Muscle layer of colon (tissue), 2 donors: Measurements from ENCODE around the gene C18orf63.
"Not testable (repeated sequence)": the region's sequence is repeated elsewhere in the genome, so short reads cannot be mapped to it uniquely, and the experiment has no call there.

ENCODE experiments used
- H3K27ac ChIP-seq: one replicate; pipeline ENCODE4 v1.7.0; 2013; ENCODE audit warnings: low read depth, mild to moderate bottlenecking, low read length, moderate library complexity
- H3K27me3 ChIP-seq, 2 donors: one replicate each; pipeline ENCODE4 v1.7.0; 2013; ENCODE audit warnings: low read length in 2 of 2, mild to moderate bottlenecking in 2 of 2; ENCODE audit not compliant: insufficient read depth in 2 of 2, control insufficient read depth in 1 of 2
- H3K36me3 ChIP-seq: one replicate; pipeline ENCODE4 v1.7.0; 2013; ENCODE audit warnings: mild to moderate bottlenecking, low read length; ENCODE audit not compliant: insufficient read depth
- H3K4me1 ChIP-seq: one replicate; pipeline ENCODE4 v1.7.0; 2013; ENCODE audit warnings: mild to moderate bottlenecking, low read length; ENCODE audit not compliant: insufficient read depth
- H3K4me3 ChIP-seq, 2 donors: one replicate each; pipeline ENCODE4 v1.7.0; 2013; ENCODE audit warnings: low read length in 2 of 2, low read depth in 1 of 2, mild to moderate bottlenecking in 1 of 2, moderate library complexity in 1 of 2
- H3K9ac ChIP-seq: one replicate; pipeline ENCODE4 v1.7.0; 2013; ENCODE audit warnings: low read length
- H3K9me3 ChIP-seq: one replicate; pipeline ENCODE4 v1.7.0; 2013; ENCODE audit warnings: mild to moderate bottlenecking, low read length
- donor health status: abdominal sarcoma.
- donor health status: Adenocarcinoma of cecum.

The C18orf63 gene

DNA sequence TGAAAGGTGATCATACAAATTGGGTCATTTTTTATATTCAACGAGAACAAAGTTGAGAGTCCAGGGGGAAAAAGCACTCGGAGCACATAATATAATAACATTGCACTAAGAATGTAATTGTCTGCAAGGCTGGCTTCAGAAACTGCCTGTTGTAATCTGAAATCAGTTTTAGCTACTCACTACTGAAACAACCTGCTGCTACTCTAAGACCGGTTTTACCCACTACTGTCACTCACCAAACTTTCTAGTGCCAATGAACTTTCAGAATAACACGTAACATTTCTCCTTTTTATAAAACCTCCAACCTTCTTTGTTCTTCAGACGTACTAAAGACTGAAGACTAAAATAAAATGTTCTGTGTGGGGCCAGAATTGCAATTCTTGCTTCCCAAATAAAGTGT is 12.3 kb upstream of the C18orf63 start:
- H3K9me3 ChIP-seq = no peaks in the 10 kb centered on the region
- no peaks in the 10 kb centered on the region for H3K4me1 ChIP-seq
- H3K27me3 ChIP-seq = no peaks in the 10 kb centered on the region
- no peak overlapping the region for H3K27ac ChIP-seq
- H3K4me3 ChIP-seq = no peak overlapping the region
- no peaks in the 10 kb centered on the region for H3K36me3 ChIP-seq
- no peak overlapping the region for H3K9ac ChIP-seq

GRCh38 chr18:74303936-74304335 is 11.7 kb upstream of the C18orf63 start:
- Histone ChIP-seq H3K4me1 (no peaks in the 10 kb centered on the region), H3K27ac (no peak overlapping the region), H3K27me3 (no peaks in the 10 kb centered on the region), H3K36me3 (no peaks in the 10 kb centered on the region), H3K9me3 (no peaks in the 10 kb centered on the region), H3K4me3 (no peak overlapping the region), H3K9ac (no peak overlapping the region)

- Histone ChIP-seq H3K4me3 (no peak overlapping the region), H3K4me1 (no peaks in the 10 kb centered on the region), H3K36me3 (no peaks in the 10 kb centered on the region), H3K27me3 (no peaks in the 10 kb centered on the region), H3K27ac (no peak overlapping the region), H3K9me3 (no peaks in the 10 kb centered on the region), H3K9ac (no peak overlapping the region)
Observed at GRCh38 chr18:74310411-74310810, 5.2 kb upstream of the C18orf63 start.

GRCh38 chr18:74311000-74311399 is 4.6 kb upstream of the C18orf63 start:
- Histone ChIP-seq H3K9me3 (no peaks in the 10 kb centered on the region), H3K27ac (no peak overlapping the region), H3K4me1 (no peaks in the 10 kb centered on the region), H3K36me3 (no peaks in the 10 kb centered on the region), H3K4me3 (no peak overlapping the region), H3K27me3 (no peaks in the 10 kb centered on the region), H3K9ac (no peak overlapping the region)

DNA sequence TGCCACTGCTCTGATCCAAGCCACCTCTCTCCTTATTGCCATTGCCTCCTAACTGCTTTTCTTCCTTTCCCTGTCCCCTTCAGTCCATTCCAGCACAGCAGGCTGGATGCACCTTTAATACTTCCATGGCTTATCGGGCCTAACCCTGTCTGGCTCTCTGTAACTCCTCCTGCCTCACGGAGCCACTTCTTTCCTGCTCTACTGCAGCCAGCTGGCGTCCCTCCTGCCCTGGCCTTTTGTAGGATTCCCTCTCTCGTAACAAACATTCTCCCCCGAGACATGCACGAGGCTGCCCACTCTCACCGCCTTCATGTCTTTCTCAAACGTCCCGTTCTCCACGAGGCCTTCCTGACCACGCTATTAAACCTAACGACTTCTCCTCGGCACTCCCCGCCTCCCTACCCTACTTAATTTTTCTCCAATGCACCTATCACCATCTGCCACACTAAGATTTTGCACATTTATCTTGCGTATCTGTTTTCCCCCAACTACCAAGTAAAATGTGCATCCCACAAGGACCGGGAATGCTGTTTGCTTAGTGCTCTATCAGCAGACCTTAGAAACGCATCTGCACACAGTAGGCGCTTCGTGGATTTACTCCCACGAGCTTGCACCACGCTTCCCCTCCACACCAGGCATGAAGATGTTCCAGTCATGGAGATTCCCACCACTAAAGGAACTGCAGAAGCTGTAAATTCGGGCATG is 728 bp upstream of the C18orf63 start:
- no peak overlapping the region for H3K27ac ChIP-seq
- H3K36me3 ChIP-seq = no peaks in the 10 kb centered on the region
- H3K9me3 ChIP-seq = no peaks in the 10 kb centered on the region
- no peaks in the 10 kb centered on the region for H3K27me3 ChIP-seq
- no peaks in the 10 kb centered on the region for H3K4me1 ChIP-seq
- no peak overlapping the region for H3K9ac ChIP-seq
- no peak overlapping the region for H3K4me3 ChIP-seq

GRCh38 chr18:74316257-74317170 is 875 bp downstream of the C18orf63 start:
- Histone ChIP-seq H3K36me3 (no peaks in the 10 kb centered on the region), H3K27me3 (no peaks in the 10 kb centered on the region), H3K4me1 (no peaks in the 10 kb centered on the region), H3K9ac (no peak overlapping the region), H3K9me3 (no peaks in the 10 kb centered on the region), H3K4me3 (no peak overlapping the region), H3K27ac (no peak overlapping the region)

DNA sequence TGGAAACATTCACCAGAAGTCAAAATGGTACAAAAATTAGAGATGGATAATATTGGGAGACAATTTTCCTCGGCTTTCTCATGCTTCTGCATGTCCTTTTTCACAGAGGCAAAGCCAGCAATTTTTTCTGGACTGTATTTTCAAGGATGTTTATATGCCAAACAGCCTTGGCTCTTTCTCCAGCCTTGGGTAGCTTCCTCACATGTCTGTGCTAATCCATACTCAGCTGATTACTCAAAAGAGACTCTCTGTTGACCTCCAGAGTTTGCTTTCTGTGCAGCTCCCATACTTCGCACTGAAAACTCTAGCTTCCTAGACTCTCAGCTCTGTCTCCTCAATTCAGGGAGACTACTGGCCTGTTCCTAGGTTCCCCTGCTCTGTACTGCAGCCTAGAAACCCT is 10.6 kb downstream of the C18orf63 start:
- Histone ChIP-seq H3K9ac (no peak overlapping the region), H3K4me3 (no peak overlapping the region), H3K4me1 (no peaks in the 10 kb centered on the region), H3K36me3 (no peaks in the 10 kb centered on the region), H3K27ac (no peak overlapping the region), H3K27me3 (no peaks in the 10 kb centered on the region), H3K9me3 (no peaks in the 10 kb centered on the region)

DNA sequence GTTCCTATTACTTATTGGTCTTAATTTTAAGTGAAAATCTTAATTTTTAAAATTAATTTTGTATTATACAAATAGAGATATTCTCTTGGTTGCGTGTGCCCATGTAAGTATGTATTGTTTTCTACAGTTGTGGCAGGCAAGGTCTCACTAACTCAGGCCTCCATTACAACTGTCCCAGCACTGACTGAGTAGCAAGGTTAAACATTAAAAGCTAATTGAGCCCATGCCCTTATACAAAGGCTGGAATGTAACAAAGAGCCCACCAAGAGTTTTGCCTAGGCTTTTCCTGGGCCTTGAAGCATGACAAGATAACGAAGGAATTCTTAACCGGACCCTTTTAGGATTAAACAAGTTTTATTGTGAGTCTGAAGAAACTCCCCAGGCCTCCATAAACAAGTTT is 11.2 kb downstream of the C18orf63 start:
- H3K27ac ChIP-seq, H3K27me3 ChIP-seq, H3K4me3 ChIP-seq, H3K9me3 ChIP-seq, H3K9ac ChIP-seq, H3K36me3 ChIP-seq, H3K4me1 ChIP-seq: not testable (repeated sequence)

DNA sequence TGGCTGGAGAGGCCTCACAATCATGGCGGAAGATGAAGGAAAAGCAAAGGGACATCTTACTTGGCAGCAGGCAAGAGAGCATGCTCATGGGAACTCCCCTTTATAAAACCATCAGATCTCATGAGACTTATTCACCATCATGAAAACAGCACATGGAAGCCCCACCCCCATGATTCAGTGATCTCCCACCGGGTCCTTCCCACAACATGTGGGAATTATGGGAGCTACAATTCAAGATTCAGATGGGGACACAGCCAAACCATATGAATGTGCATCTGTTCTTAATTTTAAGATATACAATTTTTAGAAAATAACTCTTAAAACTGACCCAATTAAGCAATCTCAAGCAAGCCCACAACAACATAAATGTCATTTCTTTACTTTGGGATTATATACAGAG is 12.6 kb downstream of the C18orf63 start:
- Histone ChIP-seq H3K4me1 (no peaks in the 10 kb centered on the region), H3K27me3 (no peaks in the 10 kb centered on the region), H3K27ac (no peak overlapping the region), H3K9me3 (no peaks in the 10 kb centered on the region), H3K9ac (no peak overlapping the region), H3K4me3 (no peak overlapping the region), H3K36me3 (no peaks in the 10 kb centered on the region)

GRCh38 chr18:74329688-74330205 is 14.1 kb downstream of the C18orf63 start:
- H3K9ac ChIP-seq = no peak overlapping the region
- no peaks in the 10 kb centered on the region for H3K27me3 ChIP-seq
- no peaks in the 10 kb centered on the region for H3K9me3 ChIP-seq
- H3K27ac ChIP-seq = no peak overlapping the region
- H3K4me1 ChIP-seq = no peaks in the 10 kb centered on the region
- H3K4me3 ChIP-seq = no peak overlapping the region
- no peaks in the 10 kb centered on the region for H3K36me3 ChIP-seq

DNA sequence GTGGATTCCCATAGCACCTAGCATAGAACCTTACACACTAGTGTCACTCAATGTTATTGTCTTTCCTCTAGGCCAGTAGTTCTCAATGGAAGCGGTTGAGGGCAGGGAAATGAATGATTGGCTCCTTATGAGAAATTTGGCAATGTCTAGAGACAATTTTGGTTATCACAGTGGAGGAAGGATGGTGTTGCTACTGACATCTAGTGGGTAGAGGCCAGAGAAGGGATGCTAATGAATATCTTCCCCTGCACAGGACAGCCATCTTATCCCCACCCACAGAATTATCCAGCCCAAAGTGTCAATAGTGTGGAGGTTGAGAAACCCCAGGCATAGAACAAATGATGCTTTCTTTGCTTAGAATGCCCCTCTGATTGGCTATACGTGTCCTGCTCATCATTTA is 15.8 kb downstream of the C18orf63 start:
- Histone ChIP-seq H3K4me1 (no peaks in the 10 kb centered on the region), H3K4me3 (no peak overlapping the region), H3K27me3 (no peaks in the 10 kb centered on the region), H3K36me3 (no peaks in the 10 kb centered on the region), H3K27ac (no peak overlapping the region), H3K9me3 (no peaks in the 10 kb centered on the region), H3K9ac (no peak overlapping the region)
